Measurements from ENCODE around the gene TMEM163.

DNA sequence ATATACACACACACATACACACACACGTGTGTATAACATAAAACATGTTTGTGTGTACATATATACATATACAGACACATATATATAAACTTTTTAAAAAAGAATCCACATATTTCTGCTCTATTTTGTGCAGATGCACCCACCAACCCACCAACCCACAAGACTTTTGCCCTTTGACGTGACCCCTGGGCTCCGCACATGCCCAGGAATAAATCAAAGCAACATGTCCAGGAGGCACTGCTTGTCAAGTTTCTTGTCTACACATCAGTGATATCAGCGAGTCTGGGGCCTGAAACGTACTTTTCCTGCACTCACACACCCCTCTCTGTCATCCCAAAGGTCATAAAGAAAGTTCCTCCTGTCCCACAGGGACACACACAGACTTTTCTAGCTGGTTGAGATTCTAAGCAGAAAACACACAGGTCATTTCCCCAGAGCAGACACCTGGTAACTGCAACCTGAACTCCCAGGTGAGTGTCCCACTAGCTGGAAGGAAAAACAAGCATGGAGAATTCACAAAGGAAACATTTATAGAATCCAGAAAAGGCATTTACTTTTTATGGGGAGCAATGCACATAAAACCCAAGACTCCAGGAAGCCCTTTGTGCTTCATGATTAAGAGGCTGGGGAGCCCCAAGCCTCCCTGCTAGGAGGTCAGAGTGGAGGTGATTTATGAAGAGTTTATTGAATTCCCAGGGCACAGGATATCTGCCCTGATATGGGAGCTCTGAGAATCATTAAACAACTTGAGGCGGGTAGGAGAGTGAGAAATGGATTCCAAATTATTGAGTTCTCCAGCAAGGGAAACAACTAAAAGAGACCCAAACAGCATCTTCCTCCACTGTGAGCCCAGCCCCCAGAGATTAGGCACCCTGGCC, 253.3 kb downstream of the TMEM163 start:
- no peak for TF ChIP-seq FOXM1 (IDR thresholded peaks at IDR 0.05; ENCODE audit: borderline replicate concordance)
- TF ChIP-seq L3MBTL2 (conservative IDR thresholded peaks at IDR 0.05): no peak
- TF ChIP-seq FOXK2 (IDR thresholded peaks at IDR 0.05): no peak
- TF ChIP-seq TARDBP (IDR thresholded peaks at IDR 0.05): no peak
- no peak for TF ChIP-seq LEF1 (IDR thresholded peaks at IDR 0.05; ENCODE audit: borderline replicate concordance)
- no peak for TF ChIP-seq SUZ12 (IDR thresholded peaks at IDR 0.05)
- TF ChIP-seq, protein P1, sequence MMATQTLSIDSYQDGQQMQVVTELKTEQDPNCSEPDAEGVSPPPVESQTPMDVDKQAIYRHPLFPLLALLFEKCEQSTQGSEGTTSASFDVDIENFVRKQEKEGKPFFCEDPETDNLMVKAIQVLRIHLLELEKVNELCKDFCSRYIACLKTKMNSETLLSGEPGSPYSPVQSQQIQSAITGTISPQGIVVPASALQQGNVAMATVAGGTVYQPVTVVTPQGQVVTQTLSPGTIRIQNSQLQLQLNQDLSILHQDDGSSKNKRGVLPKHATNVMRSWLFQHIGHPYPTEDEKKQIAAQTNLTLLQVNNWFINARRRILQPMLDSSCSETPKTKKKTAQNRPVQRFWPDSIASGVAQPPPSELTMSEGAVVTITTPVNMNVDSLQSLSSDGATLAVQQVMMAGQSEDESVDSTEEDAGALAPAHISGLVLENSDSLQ (IDR thresholded peaks at IDR 0.05): no peak

Data from HEK293T (cell line).